Measurements from ENCODE around the gene DMKN. TPM values are rescaled to one million over a fixed set of nuclear protein-coding genes. Genes with fewer than 3 reads are reported as not detected.

The DMKN gene
- total and polyA plus RNA-seq, 2 of the 4 experiments (the other 2 are of a cell fraction): 0.36 to 2.4 TPM

- H3K27me3 ChIP-seq (ENCODE audit: control insufficient read depth, insufficient read depth, low read length): peaks cover 4% of the 10 kb centered on the region; the same call in 1 of the 2 replicates
- ChIA-PET CTCF (interaction anchor here (0.6 kb wide), 1 partner anchor 79 kb away, joined by 4 read pairs; no protein-coding TSS in a partner anchor), POLR2A (ENCODE audit: unreplicated experiment) (no interaction called here)
- H4K5ac ChIP-seq (ENCODE audit: low read depth, low read length): no peak within 1 kb of the TSS
- no peak within 1 kb of the TSS for H4K8ac ChIP-seq (ENCODE audit: low read depth in 2 of 2, low read length in 2 of 2)
- H2AFZ ChIP-seq (replicated peaks; ENCODE audit: low read length, poor library complexity): no peak within 1 kb of the TSS
- no peaks in the 10 kb centered on the region for H3K9me1 ChIP-seq (ENCODE audit: insufficient read depth, low read length)
- no peak within 1 kb of the TSS for H2BK120ac ChIP-seq (ENCODE audit: low read depth, low read length)
- H2AK9ac ChIP-seq (replicated peaks; ENCODE audit: low read depth, low read length, poor library complexity): no peak within 1 kb of the TSS
- no peak within 1 kb of the TSS for H3K23ac ChIP-seq (ENCODE audit: low read depth, low read length)
- H2BK20ac ChIP-seq (ENCODE audit: low read depth, low read length): no peak within 1 kb of the TSS
- no peak within 1 kb of the TSS for H3K4me2 ChIP-seq (ENCODE audit: low read depth, low read length)
- H3K9ac ChIP-seq (ENCODE audit: low read depth, low read length): no peak within 1 kb of the TSS
- H3K4me3 ChIP-seq (ENCODE audit: insufficient read depth, low read depth, low read length): no peak within 1 kb of the TSS
- no peak for ATAC-seq (ENCODE audit: low read depth)
- dilution Hi-C loops (cut with HindIII; ENCODE audit: low sequenced_read_pairs, unreplicated experiment): no loop called here
- no peak within 1 kb of the TSS for H2BK5ac ChIP-seq (ENCODE audit: low read depth, low read length, poor library complexity, severe bottlenecking)
- in situ Hi-C loops (cut with MboI; ENCODE audit: low sequenced_read_pairs): no loop called here
- H3K4ac ChIP-seq (ENCODE audit: low read depth, low read length): no peak within 1 kb of the TSS
- BruUV-seq (replicated peaks): no TSS peak
- H3K36me3 ChIP-seq (ENCODE audit: control insufficient read depth, insufficient read depth, low read length): no peaks in the 10 kb centered on the region
- H4K91ac ChIP-seq (ENCODE audit: insufficient read depth, low read depth, low read length): no peak within 1 kb of the TSS
- H4K20me1 ChIP-seq (ENCODE audit: insufficient read depth, low read length): no peaks in the 10 kb centered on the region
- 80% methylated on average over 1 of the region's 12 CpGs; no CpG with 5 or more reads in 1 of the 2 experiments for WGBS, 2 experiments (ENCODE audit: extremely low coverage in 2 of 2, insufficient read length in 1 of 2)
- no peak within 1 kb of the TSS for H3K18ac ChIP-seq (ENCODE audit: low read depth, low read length)
- no peak within 1 kb of the TSS for H2AK5ac ChIP-seq (ENCODE audit: low read depth, low read length)
- no peaks in the 10 kb centered on the region for H3K79me1 ChIP-seq (ENCODE audit: low read depth in 1 of 2, low read length in 2 of 2)
- H3K27ac ChIP-seq (ENCODE audit: insufficient read depth, low read length): no peak within 1 kb of the TSS
- DNase-seq: no peak
- no peaks in the 10 kb centered on the region for H3K4me1 ChIP-seq (ENCODE audit: control insufficient read depth, insufficient read depth, low read length)
- no peak for TF ChIP-seq RCOR1 (IDR thresholded peaks at IDR 0.05; ENCODE audit: insufficient replicate concordance, low read length)
- TF ChIP-seq CTCF (conservative IDR thresholded peaks at IDR 0.05; ENCODE audit: low read depth, low read length): no peak
- TF ChIP-seq RFX5 (IDR thresholded peaks at IDR 0.05; ENCODE audit: low read depth, low read length): no peak
- TF ChIP-seq MAFK (IDR thresholded peaks at IDR 0.05; ENCODE audit: low read depth, low read length): no peak
- no peak for TF ChIP-seq NFE2L2 (IDR thresholded peaks at IDR 0.05; ENCODE audit: low read depth, low read length)
- TF ChIP-seq ELK1 (IDR thresholded peaks at IDR 0.05; ENCODE audit: borderline replicate concordance, low read depth, low read length): no peak
- TF ChIP-seq MXI1 (IDR thresholded peaks at IDR 0.05; ENCODE audit: borderline replicate concordance, low read depth, low read length): no peak
- no peak for TF ChIP-seq MAZ (IDR thresholded peaks at IDR 0.05; ENCODE audit: borderline replicate concordance, low read depth, low read length)
- no peak for TF ChIP-seq SMC3 (IDR thresholded peaks at IDR 0.05; ENCODE audit: low read depth, low read length)
- no peak for TF ChIP-seq RAD21 (IDR thresholded peaks at IDR 0.05; ENCODE audit: low read length)
- TF ChIP-seq POLR2A (IDR thresholded peaks at IDR 0.05; ENCODE audit: low read depth, low read length): no peak
- intact Hi-C loops (cut with micrococcal nuclease): no loop called here
- H3K56ac ChIP-seq (ENCODE audit: extremely low read depth, insufficient read depth, low read length): no peak within 1 kb of the TSS
- H2BK15ac ChIP-seq (ENCODE audit: low read depth, low read length): no peak within 1 kb of the TSS
- no peak within 1 kb of the TSS for H3K14ac ChIP-seq (replicated peaks; ENCODE audit: low read depth, low read length)
- no peaks in the 10 kb centered on the region for H3K9me3 ChIP-seq (ENCODE audit: control insufficient read depth, insufficient read depth, low read length)
These were observed 65.6 kb downstream of the DMKN start, which contains the start of gene FFAR2 for GRCh38 chr19:35447606-35448469. Gene FFAR2 (plus strand): TSS chr19:35448257. CDS start chr19:35449715, 1,458 bp downstream.

Data from IMR-90 (cell line).